Fibroblast of lung (primary cell): Measurements from ENCODE around the gene ZFAND2A. TPM values are rescaled to one million over a fixed set of nuclear protein-coding genes. Genes with fewer than 3 reads are reported as not detected.

Source experiments
- DNase-seq, 2 donors: peaks; one replicate each; pipeline versions ENCODE4 v3.0.0 to v3.0.0-alpha.2; 2010; ENCODE audit warnings: low read depth in 2 of 2
- H2AFZ ChIP-seq: 2 replicates; pipeline ENCODE4 v1.5.1; 2012; ENCODE audit warnings: low read length, control low read depth, inconsistent platforms
- H3K27ac ChIP-seq: 2 replicates; pipeline ENCODE4 v1.5.1; 2011; ENCODE audit warnings: low read length, control low read depth; ENCODE audit not compliant: insufficient read depth
- H3K27me3 ChIP-seq: 2 replicates; pipeline ENCODE4 v1.5.1; 2011; ENCODE audit warnings: mild to moderate bottlenecking, low read length; ENCODE audit not compliant: control insufficient read depth, insufficient read depth
- H3K36me3 ChIP-seq: 2 replicates; pipeline ENCODE4 v1.5.1; 2011; ENCODE audit warnings: low read length; ENCODE audit not compliant: control insufficient read depth, insufficient read depth
- H3K4me1 ChIP-seq: 2 replicates; pipeline ENCODE4 v1.5.1; 2011; ENCODE audit warnings: low read length; ENCODE audit not compliant: control insufficient read depth, insufficient read depth; ENCODE audit errors: extremely low read depth
- H3K4me2 ChIP-seq: 2 replicates; pipeline ENCODE4 v1.5.1; 2011; ENCODE audit warnings: low read length, control low read depth; ENCODE audit not compliant: insufficient read depth; ENCODE audit errors: extremely low read depth
- H3K4me3 ChIP-seq, 4 experiments: fragments of 200-600 bp in 1 of 4; sonication (generic) in 1 of 4; replicated peaks in 1 of 4; 2 replicates each; pipeline ENCODE4 v1.5.1; 2011 to 2016; ENCODE audit warnings: low read length in 4 of 4, low read depth in 3 of 4, mild to moderate bottlenecking in 3 of 4, control low read depth in 2 of 4, inconsistent platforms in 1 of 4, mixed read lengths in 1 of 4; ENCODE audit not compliant: insufficient read depth in 1 of 4; ENCODE audit errors: control extremely low read depth in 1 of 4
- H3K79me2 ChIP-seq: 2 replicates; pipeline ENCODE4 v1.5.1; 2012; ENCODE audit warnings: mild to moderate bottlenecking, low read length, inconsistent platforms; ENCODE audit not compliant: control insufficient read depth, insufficient read depth
- H3K9ac ChIP-seq: 2 replicates; pipeline ENCODE4 v1.5.1; 2011; ENCODE audit warnings: mild to moderate bottlenecking, low read length, control low read depth; ENCODE audit not compliant: insufficient read depth
- H3K9me3 ChIP-seq: 2 replicates; pipeline ENCODE4 v1.5.1; 2012; ENCODE audit warnings: low read depth, low read length; ENCODE audit not compliant: control insufficient read depth, insufficient read depth
- H4K20me1 ChIP-seq: 2 replicates; pipeline ENCODE4 v1.5.1; 2011; ENCODE audit warnings: low read length; ENCODE audit not compliant: control insufficient read depth, insufficient read depth; ENCODE audit errors: extremely low read depth
- CTCF ChIP-seq, 2 donors: IDR thresholded peaks in 1 of 2; conservative IDR thresholded peaks in 1 of 2; 1 replicate in 1 of 2; 2 replicates in 1 of 2; pipeline ENCODE4 v1.5.1; 2011 to 2012; ENCODE audit warnings: low read length in 2 of 2, control low read depth in 1 of 2, inconsistent platforms in 1 of 2, low read depth in 1 of 2, mild to moderate bottlenecking in 1 of 2
- EZH2 ChIP-seq: IDR thresholded peaks from 2 replicates; pipeline ENCODE4 v1.5.1; 2012; ENCODE audit warnings: low read length, control low read depth, mild to moderate bottlenecking; ENCODE audit errors: missing control alignments
- polyA plus RNA-seq, 2 donors: library from polyadenylated mRNA; depleted of rRNA in 1 of 2; stranded (reverse) in 1 of 2; unstranded in 1 of 2; fragments of >200 nt; gene quantifications; 2 replicates each; pipeline ENCODE4 v1.2.1, GENCODE V29; 2011 to 2012; ENCODE audit warnings: missing spikeins in 1 of 2
- total RNA-seq: library from RNA; depleted of rRNA; stranded (reverse); fragments of >200 nt; gene quantifications from 2 replicates; pipeline ENCODE4 v1.2.1, GENCODE V29; 2014

ZFAND2A gene
- total and polyA plus RNA-seq, 2 donors (not counting 1 experiment from before 2014, with no cell fraction given) = 20.5 to 35.1 TPM

GRCh38 chr7:1130021-1130990 is 29.7 kb downstream of the ZFAND2A start:
- Histone ChIP-seq H3K27me3 (no peaks in the 10 kb centered on the region), H3K4me3 (no peak overlapping the region), H3K9ac (no peak overlapping the region), H3K4me2 (no peak overlapping the region), H3K9me3 (no peaks in the 10 kb centered on the region), H3K36me3 (no peaks in the 10 kb centered on the region), H3K4me1 (no peaks in the 10 kb centered on the region), H4K20me1 (no peaks in the 10 kb centered on the region), H3K79me2 (no peaks in the 10 kb centered on the region), H2AFZ (no peak overlapping the region), H3K27ac (no peak overlapping the region)
- TF ChIP-seq CTCF (conservative IDR thresholded peaks at IDR 0.05 in 1 of 2, IDR thresholded peaks at IDR 0.05 in 1 of 2; ENCODE audit: low read depth in 1 of 2, low read length in 2 of 2) (no peak), EZH2 (no peak)
- DNase-seq = no peak

DNA sequence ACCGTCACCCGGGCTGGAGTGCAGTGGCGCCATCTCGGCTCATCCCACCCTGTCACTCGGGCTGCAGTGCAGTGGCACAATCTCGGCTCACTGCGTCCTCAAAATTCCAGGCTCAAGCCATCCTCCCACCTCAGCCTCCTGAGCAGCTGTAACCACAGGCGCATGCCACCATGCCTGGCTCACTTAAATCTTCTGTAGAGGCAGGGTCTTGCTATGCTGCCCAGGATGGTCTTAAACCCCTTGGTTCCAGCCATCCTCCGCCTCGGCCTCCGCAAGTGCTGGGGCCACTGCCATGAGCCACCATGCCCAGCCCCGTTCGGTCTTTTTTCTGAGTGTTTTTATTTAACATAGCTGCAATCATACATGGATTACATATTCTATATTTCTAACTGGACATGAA is 30.6 kb downstream of the ZFAND2A start:
- no peaks in the 10 kb centered on the region for H4K20me1 ChIP-seq
- no peaks in the 10 kb centered on the region for H3K79me2 ChIP-seq
- no peak overlapping the region for H3K27ac ChIP-seq
- H3K9me3 ChIP-seq = no peaks in the 10 kb centered on the region
- H3K4me1 ChIP-seq = peaks cover 3% of the 10 kb centered on the region
- no peak overlapping the region for H3K9ac ChIP-seq
- TF ChIP-seq CTCF (conservative IDR thresholded peaks at IDR 0.05 in 1 of 2, IDR thresholded peaks at IDR 0.05 in 1 of 2; ENCODE audit: low read depth in 1 of 2, low read length in 2 of 2) (no peak), EZH2 (no peak)
- no peaks in the 10 kb centered on the region for H3K36me3 ChIP-seq
- no peak overlapping the region for H3K4me2 ChIP-seq
- DNase-seq = no peak
- no peak overlapping the region for H3K4me3 ChIP-seq
- no peak overlapping the region for H2AFZ ChIP-seq
- no peaks in the 10 kb centered on the region for H3K27me3 ChIP-seq

DNA sequence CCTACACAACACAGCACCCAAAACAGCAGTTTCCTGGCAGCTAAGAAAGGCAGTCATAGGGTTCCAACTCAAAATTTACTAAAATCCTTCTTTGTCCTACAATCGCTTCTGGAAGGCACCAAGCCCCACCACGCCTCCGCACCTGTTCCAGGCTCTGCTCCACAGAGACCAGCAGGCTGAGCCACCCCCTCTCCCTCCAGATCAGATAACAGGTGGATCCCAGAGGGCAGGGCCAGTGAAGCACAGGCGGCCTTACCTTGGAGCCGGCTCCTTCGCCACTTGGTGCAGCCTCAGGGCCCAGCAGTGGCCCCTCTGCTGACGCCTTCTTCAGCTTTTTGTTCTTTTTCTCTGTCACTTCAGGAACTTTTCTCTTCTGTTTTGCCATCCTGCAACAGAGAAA is 33.0 kb downstream of the ZFAND2A start:
- Histone ChIP-seq H4K20me1 (no peaks in the 10 kb centered on the region), H3K79me2 (peaks cover 1% of the 10 kb centered on the region), H3K9me3 (no peaks in the 10 kb centered on the region), H3K27ac (no peak overlapping the region), H2AFZ (no peak overlapping the region), H3K4me1 (peaks cover 7% of the 10 kb centered on the region), H3K36me3 (peaks cover 2% of the 10 kb centered on the region), H3K9ac (no peak overlapping the region), H3K4me2 (no peak overlapping the region), H3K27me3 (no peaks in the 10 kb centered on the region), H3K4me3 (no peak overlapping the region)
- DNase-seq = no peak
- TF ChIP-seq CTCF (conservative IDR thresholded peaks at IDR 0.05 in 1 of 2, IDR thresholded peaks at IDR 0.05 in 1 of 2; ENCODE audit: low read depth in 1 of 2, low read length in 2 of 2) (no peak), EZH2 (no peak)
